LHCN-M2 (cell line): Measurements from ENCODE around the gene IPPK. TPM values are rescaled to one million over a fixed set of nuclear protein-coding genes. Genes with fewer than 3 reads are reported as not detected.

Experiments used
- DNase-seq: peaks from one replicate; pipeline ENCODE4 v3.0.0-alpha.2; 2012; ENCODE audit warnings: low read depth
- total RNA-seq: library from RNA; depleted of rRNA; stranded (reverse); fragments of >200 nt; gene quantifications from 2 replicates; pipeline ENCODE4 v1.2.3, GENCODE V29; 2014

The IPPK gene
- total RNA-seq, 1 experiment from 2014 or later, result 18.0 TPM

- peak; percentile 56 for DNase-seq
Observed at GRCh38 chr9:92657296-92658094, 12.4 kb downstream of the IPPK start.

- DNase-seq, result no peak
Observed at GRCh38 chr9:92656537-92656925, 13.4 kb downstream of the IPPK start.

- DNase-seq, result no peak
Observed at GRCh38 chr9:92655896-92656536, 13.9 kb downstream of the IPPK start.

- DNase-seq, result no peak
Observed at GRCh38 chr9:92655366-92655765, 14.6 kb downstream of the IPPK start.

GRCh38 chr9:92654481-92655301 is 15.2 kb downstream of the IPPK start:
- no peak for DNase-seq

- DNase-seq, result no peak
Observed at GRCh38 chr9:92652461-92652860, 17.5 kb downstream of the IPPK start.

- DNase-seq, result no peak
Observed at GRCh38 chr9:92650839-92651621, 18.9 kb downstream of the IPPK start.

- DNase-seq, result no peak
Observed at GRCh38 chr9:92650296-92650695, 19.6 kb downstream of the IPPK start.

- DNase-seq, result no peak
Observed at GRCh38 chr9:92649007-92649406, 20.9 kb downstream of the IPPK start.

- DNase-seq, result no peak
Observed at GRCh38 chr9:92648474-92648971, 21.4 kb downstream of the IPPK start.

- DNase-seq, result no peak
Observed at GRCh38 chr9:92647671-92648473, 22.1 kb downstream of the IPPK start.

- no peak for DNase-seq
Observed at GRCh38 chr9:92645041-92645440, 24.9 kb downstream of the IPPK start.

- no peak for DNase-seq
Observed at GRCh38 chr9:92644278-92644677, 25.7 kb downstream of the IPPK start.

GRCh38 chr9:92642564-92642963 is 27.4 kb downstream of the IPPK start:
- DNase-seq, result no peak

GRCh38 chr9:92642041-92642451 is 27.9 kb downstream of the IPPK start:
- no peak for DNase-seq

GRCh38 chr9:92641092-92641809 is 28.7 kb downstream of the IPPK start:
- no peak for DNase-seq

- no peak for DNase-seq
Observed at GRCh38 chr9:92640398-92641091, 29.4 kb downstream of the IPPK start.

- no peak for DNase-seq
Observed at GRCh38 chr9:92639791-92640271, 30.1 kb downstream of the IPPK start.

GRCh38 chr9:92639124-92639523 is 30.8 kb downstream of the IPPK start:
- no peak for DNase-seq
